Dendritic cell treated with granulocyte-macrophage colony-stimulating factor and Interleukin-4, amounts not matched to agents 40 ng/mL and 50 ng/mL, for 4 days (primary cell): ENCODE results near the gene COX10.

Experiments
- H3K27ac Mint-ChIP-seq: one replicate; pipeline ENCODE4 v1.8.0; 2022; ENCODE audit warnings: mild to moderate bottlenecking, mixed read lengths
- H3K27me3 Mint-ChIP-seq: one replicate; pipeline ENCODE4 v1.8.0; 2022; ENCODE audit warnings: mild to moderate bottlenecking, mixed read lengths
- H3K36me3 Mint-ChIP-seq: one replicate; pipeline ENCODE4 v1.8.0; 2022; ENCODE audit warnings: low read depth, mixed read lengths
- H3K4me1 Mint-ChIP-seq: one replicate; pipeline ENCODE4 v1.8.0; 2022; ENCODE audit warnings: low read depth, mixed read lengths
- H3K4me3 Mint-ChIP-seq: one replicate; pipeline ENCODE4 v1.8.0; 2022; ENCODE audit warnings: mild to moderate bottlenecking, moderate library complexity, mixed read lengths
- H3K9me3 Mint-ChIP-seq: one replicate; pipeline ENCODE4 v1.8.0; 2022; ENCODE audit warnings: mixed read lengths
- intact Hi-C: fragments of 100-400 bp; cut with micrococcal nuclease; formaldehyde crosslinking; loops from one replicate; pipeline ENCODE4 v1.15.0; 2022

The COX10 gene

GRCh38 chr17:14052886-14053615 lies 16.3 kb upstream of the COX10 start:
- Mint-ChIP-seq H3K4me1 (no peaks in the 10 kb centered on the region), H3K4me3 (no peak overlapping the region), H3K36me3 (no peaks in the 10 kb centered on the region), H3K9me3 (no peaks in the 10 kb centered on the region), H3K27me3 (no peaks in the 10 kb centered on the region), H3K27ac (no peak overlapping the region)
- intact Hi-C loops: no loop called here

- H3K27ac Mint-ChIP-seq: no peak overlapping the region
- H3K36me3 Mint-ChIP-seq: peaks cover 14% of the 10 kb centered on the region
- H3K9me3 Mint-ChIP-seq: no peaks in the 10 kb centered on the region
- H3K4me1 Mint-ChIP-seq: no peaks in the 10 kb centered on the region
- H3K27me3 Mint-ChIP-seq: no peaks in the 10 kb centered on the region
- intact Hi-C loops: no loop called here
- no peak overlapping the region for H3K4me3 Mint-ChIP-seq
Observed at GRCh38 chr17:14057591-14057990, 11.7 kb upstream of the COX10 start.

DNA sequence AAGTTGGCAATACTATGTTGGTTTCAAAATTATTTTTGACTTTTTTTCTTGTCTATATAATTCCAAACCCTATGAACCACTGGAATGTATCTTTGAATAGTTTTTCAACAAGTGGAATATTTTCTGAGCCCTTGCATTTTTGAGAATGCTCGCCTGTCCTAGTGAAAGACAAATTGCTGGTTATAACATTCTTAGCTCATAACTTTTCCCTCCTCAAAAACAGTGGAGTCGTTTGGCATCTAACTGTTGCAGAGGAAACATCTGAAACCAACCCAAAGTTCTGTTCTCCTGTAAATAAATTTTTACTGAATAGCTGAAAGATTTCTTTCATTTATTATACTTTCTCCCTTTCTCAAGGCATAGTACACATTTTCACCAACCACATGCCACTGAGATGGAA lies 11.3 kb upstream of the COX10 start:
- Mint-ChIP-seq H3K27me3 (no peaks in the 10 kb centered on the region), H3K9me3 (no peaks in the 10 kb centered on the region), H3K4me3 (no peak overlapping the region), H3K36me3 (peaks cover 14% of the 10 kb centered on the region), H3K27ac (no peak overlapping the region), H3K4me1 (no peaks in the 10 kb centered on the region)
- intact Hi-C loops: no loop called here

DNA sequence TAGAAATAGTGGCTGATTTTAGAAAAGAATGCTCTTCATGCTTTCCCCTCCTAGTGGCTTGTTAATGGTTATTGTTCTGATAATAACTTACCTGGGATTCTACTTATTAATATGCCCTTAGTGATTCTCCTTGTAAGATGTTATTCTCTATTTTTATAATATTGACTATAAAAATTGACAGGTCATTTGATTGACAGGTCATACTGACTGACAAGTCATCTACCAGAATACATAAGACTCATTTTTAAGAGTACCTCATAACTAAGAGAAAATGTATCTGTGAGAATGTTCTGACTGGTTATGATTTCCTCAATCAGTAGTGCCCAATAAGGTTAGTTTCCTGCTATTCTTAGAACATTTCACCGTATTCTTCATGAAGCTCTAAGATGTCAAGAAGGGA lies 8.6 kb upstream of the COX10 start:
- peaks cover 14% of the 10 kb centered on the region for H3K36me3 Mint-ChIP-seq
- no peaks in the 10 kb centered on the region for H3K9me3 Mint-ChIP-seq
- intact Hi-C loops: no loop called here
- no peaks in the 10 kb centered on the region for H3K4me1 Mint-ChIP-seq
- no peak overlapping the region for H3K4me3 Mint-ChIP-seq
- no peaks in the 10 kb centered on the region for H3K27me3 Mint-ChIP-seq
- H3K27ac Mint-ChIP-seq: no peak overlapping the region

GRCh38 chr17:14061666-14062560 lies 7.4 kb upstream of the COX10 start:
- Mint-ChIP-seq H3K27me3 (no peaks in the 10 kb centered on the region), H3K27ac (no peak overlapping the region), H3K4me3 (no peak overlapping the region), H3K36me3 (peaks cover 21% of the 10 kb centered on the region), H3K9me3 (no peaks in the 10 kb centered on the region), H3K4me1 (no peaks in the 10 kb centered on the region)
- intact Hi-C loops: no loop called here

DNA sequence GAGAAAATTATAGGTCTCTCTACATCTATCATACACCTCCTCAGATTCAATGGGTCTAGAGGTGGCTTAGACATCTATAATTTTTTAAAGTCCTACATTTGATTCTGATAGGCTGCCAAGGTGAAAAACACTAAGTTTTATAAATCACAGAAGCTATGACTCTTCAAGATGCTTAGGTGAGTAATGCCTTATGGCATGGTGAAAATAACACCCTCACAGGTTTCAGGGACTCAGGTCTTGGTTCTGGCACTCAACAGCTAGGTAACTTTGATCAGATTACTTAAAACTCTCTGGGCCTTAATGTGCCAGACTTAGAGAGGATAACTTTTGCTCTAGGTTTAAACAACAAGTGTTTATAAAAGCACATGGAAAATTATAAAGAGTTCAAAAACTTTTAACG lies 2.0 kb upstream of the COX10 start:
- intact Hi-C loops: loop anchor here (5.0 kb wide), 2 partner anchors 135 to 235 kb away; partner anchors contain the start of gene HS3ST3B1
- Mint-ChIP-seq H3K9me3 (no peaks in the 10 kb centered on the region), H3K27me3 (no peaks in the 10 kb centered on the region), H3K4me1 (peaks cover 27% of the 10 kb centered on the region), H3K36me3 (peaks cover 19% of the 10 kb centered on the region), H3K27ac (no peak overlapping the region), H3K4me3 (no peak overlapping the region)

DNA sequence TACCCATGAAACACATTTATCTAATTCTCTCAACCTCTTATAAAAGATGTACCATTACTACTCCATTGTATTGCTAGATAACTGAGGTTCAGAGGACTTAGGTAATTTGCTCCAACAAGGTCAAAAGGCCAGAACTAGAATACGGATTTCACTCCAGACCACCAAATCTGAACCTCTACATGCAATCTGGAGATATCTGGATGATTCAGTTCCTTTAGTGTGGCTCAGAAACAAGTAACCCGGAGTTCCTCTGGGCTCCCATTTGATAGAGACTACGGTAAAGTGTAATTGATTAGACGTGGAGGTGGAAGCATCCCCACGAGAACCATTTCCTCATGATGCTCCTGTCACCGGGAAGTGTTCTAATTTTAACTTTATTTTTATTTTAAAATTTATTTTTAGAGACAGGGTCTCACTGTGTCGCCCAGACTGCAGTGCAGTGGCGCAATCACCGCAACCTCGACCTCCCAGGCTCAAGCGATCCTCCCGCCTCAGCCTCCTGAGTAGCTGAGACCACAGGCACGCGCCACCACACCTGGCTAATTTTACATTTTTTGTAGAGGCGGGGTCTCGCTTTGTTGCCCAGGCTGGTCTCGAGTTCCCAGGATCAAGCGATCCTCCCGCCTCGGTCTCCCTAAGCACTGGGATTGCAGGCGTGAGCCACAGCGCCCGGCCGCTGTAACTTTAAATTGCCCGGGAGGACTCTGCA lies 608 bp upstream of the COX10 start:
- H3K36me3 Mint-ChIP-seq: peaks cover 19% of the 10 kb centered on the region
- no peaks in the 10 kb centered on the region for H3K27me3 Mint-ChIP-seq
- intact Hi-C loops: loop anchor here (5.0 kb wide), 2 partner anchors 136 to 234 kb away; partner anchors contain the start of gene HS3ST3B1
- H3K9me3 Mint-ChIP-seq: no peaks in the 10 kb centered on the region
- peak overlapping the region; percentile 99 for H3K27ac Mint-ChIP-seq
- peaks cover 36% of the 10 kb centered on the region for H3K4me1 Mint-ChIP-seq
- H3K4me3 Mint-ChIP-seq: peak overlapping the region; percentile 99

DNA sequence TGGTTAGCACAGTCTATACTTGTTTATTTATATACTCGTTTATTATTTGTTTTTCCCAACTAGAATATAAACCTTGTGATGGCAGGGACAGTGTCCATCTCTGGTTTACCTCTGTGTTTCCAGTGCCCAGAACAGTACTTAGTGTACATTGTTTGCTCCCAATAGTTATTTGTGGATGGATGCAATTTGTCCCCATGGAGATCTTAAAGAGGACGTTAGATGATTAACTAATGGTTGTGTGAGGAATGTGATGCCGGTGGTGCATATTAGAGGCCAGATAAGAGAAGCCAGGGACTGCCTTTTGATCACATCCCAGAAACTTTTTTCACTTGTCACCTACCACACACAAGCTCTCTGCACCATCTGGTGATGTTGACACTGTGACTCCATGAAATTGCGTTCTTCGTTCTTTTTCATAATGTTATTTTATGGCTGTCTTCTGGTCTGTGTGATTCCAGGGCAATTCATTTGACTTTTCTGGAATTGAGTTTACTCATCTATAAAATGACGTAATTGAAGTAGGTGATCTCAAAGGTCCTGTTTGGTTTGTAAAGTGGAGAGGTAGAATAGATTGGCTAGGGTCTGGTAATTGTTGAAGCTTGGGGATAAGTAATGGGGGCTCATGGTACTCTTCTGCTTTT lies 1.2 kb downstream of the COX10 start:
- no peaks in the 10 kb centered on the region for H3K9me3 Mint-ChIP-seq
- peak overlapping the region; percentile 99 for H3K4me3 Mint-ChIP-seq
- no peaks in the 10 kb centered on the region for H3K27me3 Mint-ChIP-seq
- peak overlapping the region; percentile 4 for H3K27ac Mint-ChIP-seq
- intact Hi-C loops: no loop called here
- peaks cover 36% of the 10 kb centered on the region for H3K4me1 Mint-ChIP-seq
- peaks cover 31% of the 10 kb centered on the region for H3K36me3 Mint-ChIP-seq

DNA sequence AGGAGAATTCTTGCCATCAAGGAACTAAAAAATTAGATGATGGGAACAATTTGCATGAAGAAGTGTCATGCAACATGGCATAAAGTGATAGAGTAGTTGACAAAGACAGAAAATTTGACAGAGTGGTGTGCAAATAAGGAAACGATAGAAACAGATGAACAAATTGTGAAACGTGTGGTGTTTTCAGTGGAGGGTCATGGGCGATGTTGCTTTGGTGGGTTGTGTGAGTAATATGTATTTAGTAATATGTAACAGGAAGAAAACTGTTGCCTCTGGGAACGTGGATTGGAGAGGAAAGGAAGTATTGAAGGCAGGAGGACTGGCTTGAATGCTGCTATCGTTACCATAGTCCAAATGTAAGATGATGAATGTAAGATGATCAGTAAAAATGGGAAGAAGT lies 3.6 kb downstream of the COX10 start:
- no peaks in the 10 kb centered on the region for H3K27me3 Mint-ChIP-seq
- H3K4me3 Mint-ChIP-seq: no peak overlapping the region
- intact Hi-C loops: no loop called here
- peaks cover 33% of the 10 kb centered on the region for H3K4me1 Mint-ChIP-seq
- H3K9me3 Mint-ChIP-seq: no peaks in the 10 kb centered on the region
- no peak overlapping the region for H3K27ac Mint-ChIP-seq
- H3K36me3 Mint-ChIP-seq: peaks cover 47% of the 10 kb centered on the region

GRCh38 chr17:14078027-14078426 lies 8.7 kb downstream of the COX10 start:
- intact Hi-C loops: no loop called here
- Mint-ChIP-seq H3K27me3 (no peaks in the 10 kb centered on the region), H3K27ac (no peak overlapping the region), H3K4me3 (no peak overlapping the region), H3K9me3 (no peaks in the 10 kb centered on the region), H3K4me1 (peaks cover 9% of the 10 kb centered on the region), H3K36me3 (peaks cover 79% of the 10 kb centered on the region)

GRCh38 chr17:14080847-14081251 lies 11.5 kb downstream of the COX10 start:
- intact Hi-C loops: no loop called here
- Mint-ChIP-seq H3K9me3 (no peaks in the 10 kb centered on the region), H3K27ac (no peak overlapping the region), H3K4me1 (peaks cover 5% of the 10 kb centered on the region), H3K36me3 (peaks cover 67% of the 10 kb centered on the region), H3K27me3 (no peaks in the 10 kb centered on the region), H3K4me3 (no peak overlapping the region)

DNA sequence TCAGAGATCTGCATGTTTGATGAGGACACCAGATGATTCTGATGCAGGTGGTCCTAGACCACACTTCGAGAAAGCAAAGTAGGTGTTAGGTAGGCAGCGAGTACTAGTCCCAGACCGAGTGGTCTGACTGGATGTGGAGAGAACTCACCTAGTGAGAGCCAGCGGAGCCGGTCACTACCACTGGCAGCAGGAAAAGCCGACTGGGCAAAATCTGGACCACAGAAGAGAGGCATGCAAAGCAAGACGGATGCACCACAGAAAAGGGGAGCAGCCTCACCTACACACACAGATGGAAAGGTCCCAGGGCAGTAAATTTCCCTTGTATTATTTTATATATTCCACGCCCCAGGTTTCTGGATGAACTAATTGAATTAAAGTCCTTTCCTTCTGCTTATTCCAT lies 13.5 kb downstream of the COX10 start:
- peaks cover 5% of the 10 kb centered on the region for H3K4me1 Mint-ChIP-seq
- no peaks in the 10 kb centered on the region for H3K27me3 Mint-ChIP-seq
- no peak overlapping the region for H3K27ac Mint-ChIP-seq
- intact Hi-C loops: no loop called here
- no peak overlapping the region for H3K4me3 Mint-ChIP-seq
- H3K9me3 Mint-ChIP-seq: no peaks in the 10 kb centered on the region
- peaks cover 60% of the 10 kb centered on the region for H3K36me3 Mint-ChIP-seq

- intact Hi-C loops: no loop called here
- Mint-ChIP-seq H3K4me3 (no peak overlapping the region), H3K4me1 (peaks cover 5% of the 10 kb centered on the region), H3K27ac (no peak overlapping the region), H3K9me3 (no peaks in the 10 kb centered on the region), H3K27me3 (no peaks in the 10 kb centered on the region), H3K36me3 (peaks cover 50% of the 10 kb centered on the region)
Observed at GRCh38 chr17:14084955-14085354, 15.7 kb downstream of the COX10 start.
